ENCODE data around the gene CASP6.

Gene CASP6

DNA sequence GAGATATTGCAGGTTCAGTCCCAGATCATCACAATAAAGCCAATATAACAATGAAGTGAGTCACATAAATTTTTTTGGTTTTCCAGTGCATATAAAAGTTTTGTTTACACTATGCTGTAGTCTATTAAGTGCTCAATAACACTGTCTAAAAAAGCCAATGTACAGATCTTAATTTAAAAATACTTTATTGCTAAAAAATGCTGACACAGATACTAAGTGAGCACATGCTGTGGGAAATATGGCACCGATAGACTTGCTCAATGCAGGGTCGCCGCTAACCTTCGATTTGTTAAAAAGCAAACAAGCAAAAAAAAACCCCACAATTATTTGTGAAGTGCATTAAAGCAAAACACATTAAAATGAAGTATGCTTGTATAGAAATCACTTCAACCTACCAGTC is 16.4 kb upstream of the CASP6 start:
- no peak overlapping the region for H3K27ac ChIP-seq (ENCODE audit: low read length, poor library complexity, severe bottlenecking)
- H2BK120ac ChIP-seq (ENCODE audit: low read depth, low read length) = no peak overlapping the region
- no peak overlapping the region for H3K9ac ChIP-seq (ENCODE audit: low read length)
- no peaks in the 10 kb centered on the region for H3K27me3 ChIP-seq (ENCODE audit: control insufficient read depth in 1 of 2, insufficient read depth in 1 of 2, low read length in 2 of 2)
- H3K36me3 ChIP-seq (ENCODE audit: control insufficient read depth in 1 of 2, insufficient read depth in 2 of 2, low read depth in 1 of 2, low read length in 2 of 2) = peaks cover 0 to 18% of the 10 kb centered on the region in 2 experiments
- WGBS = 100% methylated on average over 4 of the region's 4 CpGs
- H3K23ac ChIP-seq (ENCODE audit: low read length in 2 of 2) = no peak overlapping the region
- H3K9me3 ChIP-seq (ENCODE audit: control insufficient read depth, low read length) = no peaks in the 10 kb centered on the region
- peaks cover 13% of the 10 kb centered on the region for H3K79me1 ChIP-seq (replicated peaks; ENCODE audit: low read length, poor library complexity, severe bottlenecking)
- H3K4me3 ChIP-seq (ENCODE audit: insufficient read depth in 1 of 2, low read depth in 1 of 2, low read length in 2 of 2) = no peak overlapping the region
- no peak overlapping the region for H3K4ac ChIP-seq (ENCODE audit: low read depth in 1 of 2, low read length in 2 of 2)
- no peak for DNase-seq
- H2BK15ac ChIP-seq (ENCODE audit: low read depth, poor library complexity, severe bottlenecking) = no peak overlapping the region
- H2AK5ac ChIP-seq (ENCODE audit: low read length, severe bottlenecking) = no peak overlapping the region
- no peak overlapping the region for H2AFZ ChIP-seq (ENCODE audit: low read depth, low read length)
- H3K14ac ChIP-seq (ENCODE audit: low read length in 2 of 2) = no peak overlapping the region
- no peak overlapping the region for H4K91ac ChIP-seq (ENCODE audit: low read length)
- no peak overlapping the region for H3K18ac ChIP-seq (ENCODE audit: low read depth in 1 of 2, low read length in 2 of 2)
- no peak overlapping the region for H4K8ac ChIP-seq (ENCODE audit: low read length)
- H2BK12ac ChIP-seq (ENCODE audit: low read length in 2 of 2) = no peak overlapping the region
- no peaks in the 10 kb centered on the region for H3K4me1 ChIP-seq (ENCODE audit: control insufficient read depth, insufficient read depth, low read depth, low read length)
- H2BK5ac ChIP-seq (ENCODE audit: low read depth, low read length, poor library complexity, severe bottlenecking) = no peak overlapping the region
- H3K4me2 ChIP-seq (ENCODE audit: low read length, poor library complexity, severe bottlenecking) = no peak overlapping the region

DNA sequence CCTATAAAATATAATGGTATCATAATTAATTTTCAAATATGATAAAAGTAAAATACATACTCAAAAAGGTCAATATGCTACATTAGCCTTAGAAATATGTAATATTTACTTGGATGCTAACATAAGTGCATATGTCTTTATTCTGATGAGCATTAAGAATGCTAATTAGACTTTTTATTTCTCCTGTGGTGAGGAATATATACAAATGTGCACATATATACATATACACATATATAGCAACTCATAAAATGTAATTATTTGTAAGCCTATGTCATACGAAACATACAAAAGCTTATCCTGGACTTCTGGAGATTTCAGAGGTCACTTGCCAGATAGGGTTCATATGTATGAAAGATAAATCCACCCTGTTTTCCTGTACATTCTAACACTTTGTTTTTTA is 15.5 kb upstream of the CASP6 start:
- no peak overlapping the region for H3K18ac ChIP-seq (ENCODE audit: low read depth in 1 of 2, low read length in 2 of 2)
- no peak for DNase-seq
- H3K4me3 ChIP-seq (ENCODE audit: insufficient read depth in 1 of 2, low read depth in 1 of 2, low read length in 2 of 2) = no peak overlapping the region
- no peak overlapping the region for H3K9ac ChIP-seq (ENCODE audit: low read length)
- H3K4me2 ChIP-seq (ENCODE audit: low read length, poor library complexity, severe bottlenecking) = no peak overlapping the region
- no peak overlapping the region for H2AFZ ChIP-seq (ENCODE audit: low read depth, low read length)
- WGBS = 91% methylated on average over 1 of the region's 1 CpG
- H4K91ac ChIP-seq (ENCODE audit: low read length) = no peak overlapping the region
- H3K36me3 ChIP-seq (ENCODE audit: control insufficient read depth in 1 of 2, insufficient read depth in 2 of 2, low read depth in 1 of 2, low read length in 2 of 2) = peaks cover 0 to 25% of the 10 kb centered on the region in 2 experiments
- H3K4ac ChIP-seq (ENCODE audit: low read depth in 1 of 2, low read length in 2 of 2) = no peak overlapping the region
- H3K79me1 ChIP-seq (replicated peaks; ENCODE audit: low read length, poor library complexity, severe bottlenecking) = peaks cover 10% of the 10 kb centered on the region
- no peak overlapping the region for H2BK120ac ChIP-seq (ENCODE audit: low read depth, low read length)
- H2BK5ac ChIP-seq (ENCODE audit: low read depth, low read length, poor library complexity, severe bottlenecking) = no peak overlapping the region
- no peak overlapping the region for H3K23ac ChIP-seq (ENCODE audit: low read length in 2 of 2)
- no peak overlapping the region for H2BK12ac ChIP-seq (ENCODE audit: low read length in 2 of 2)
- no peaks in the 10 kb centered on the region for H3K27me3 ChIP-seq (ENCODE audit: control insufficient read depth in 1 of 2, insufficient read depth in 1 of 2, low read length in 2 of 2)
- H3K14ac ChIP-seq (ENCODE audit: low read length in 2 of 2) = no peak overlapping the region
- H4K8ac ChIP-seq (ENCODE audit: low read length) = no peak overlapping the region
- no peaks in the 10 kb centered on the region for H3K9me3 ChIP-seq (ENCODE audit: control insufficient read depth, low read length)
- no peaks in the 10 kb centered on the region for H3K4me1 ChIP-seq (ENCODE audit: control insufficient read depth, insufficient read depth, low read depth, low read length)
- H2BK15ac ChIP-seq (ENCODE audit: low read depth, poor library complexity, severe bottlenecking) = no peak overlapping the region
- no peak overlapping the region for H3K27ac ChIP-seq (ENCODE audit: low read length, poor library complexity, severe bottlenecking)
- no peak overlapping the region for H2AK5ac ChIP-seq (ENCODE audit: low read length, severe bottlenecking)

DNA sequence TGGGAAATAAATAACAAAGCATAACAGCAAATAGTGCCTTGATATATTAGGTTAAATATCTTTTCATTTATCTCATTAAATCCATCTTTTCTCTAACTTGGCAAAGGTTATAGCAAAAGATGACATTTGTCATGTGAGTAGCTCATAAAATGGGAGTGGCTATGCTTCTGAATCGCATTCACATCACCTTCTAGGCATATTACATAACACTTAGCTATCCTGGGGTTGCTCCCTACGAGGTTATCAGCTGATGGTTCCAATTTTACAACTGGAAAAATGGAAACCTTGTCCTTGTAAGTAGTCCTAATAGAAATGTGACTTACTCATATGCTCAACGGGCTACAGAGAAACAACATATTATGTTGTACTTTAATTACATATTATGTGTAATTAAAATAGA is 10.3 kb upstream of the CASP6 start:
- Histone ChIP-seq H3K79me1 (replicated peaks; ENCODE audit: low read length, poor library complexity, severe bottlenecking) (peaks cover 1% of the 10 kb centered on the region), H2AFZ (ENCODE audit: low read depth, low read length) (no peak overlapping the region), H3K4me3 (ENCODE audit: insufficient read depth in 1 of 2, low read depth in 1 of 2, low read length in 2 of 2) (no peak overlapping the region), H3K9me3 (ENCODE audit: control insufficient read depth, low read length) (no peaks in the 10 kb centered on the region), H4K8ac (ENCODE audit: low read length) (no peak overlapping the region), H3K9ac (ENCODE audit: low read length) (no peak overlapping the region), H3K36me3 (ENCODE audit: control insufficient read depth in 1 of 2, insufficient read depth in 2 of 2, low read depth in 1 of 2, low read length in 2 of 2) (peaks cover 0 to 50% of the 10 kb centered on the region in 2 experiments), H2BK120ac (ENCODE audit: low read depth, low read length) (no peak overlapping the region), H3K18ac (ENCODE audit: low read depth in 1 of 2, low read length in 2 of 2) (no peak overlapping the region), H2BK5ac (ENCODE audit: low read depth, low read length, poor library complexity, severe bottlenecking) (no peak overlapping the region), H3K23ac (ENCODE audit: low read length in 2 of 2) (no peak overlapping the region), H3K4me2 (ENCODE audit: low read length, poor library complexity, severe bottlenecking) (no peak overlapping the region), H2AK5ac (ENCODE audit: low read length, severe bottlenecking) (no peak overlapping the region), H3K27ac (ENCODE audit: low read length, poor library complexity, severe bottlenecking) (no peak overlapping the region), H3K4ac (ENCODE audit: low read depth in 1 of 2, low read length in 2 of 2) (no peak overlapping the region), H3K14ac (ENCODE audit: low read length in 2 of 2) (no peak overlapping the region), H3K27me3 (ENCODE audit: control insufficient read depth in 1 of 2, insufficient read depth in 1 of 2, low read length in 2 of 2) (no peaks in the 10 kb centered on the region), H3K4me1 (ENCODE audit: control insufficient read depth, insufficient read depth, low read depth, low read length) (no peaks in the 10 kb centered on the region), H2BK15ac (ENCODE audit: low read depth, poor library complexity, severe bottlenecking) (no peak overlapping the region), H2BK12ac (ENCODE audit: low read length in 2 of 2) (no peak overlapping the region), H4K91ac (ENCODE audit: low read length) (no peak overlapping the region)
- no peak for DNase-seq
- WGBS = 100% methylated on average over 1 of the region's 3 CpGs

GRCh38 chr4:109708990-109709389 is 5.7 kb upstream of the CASP6 start:
- 100% methylated on average over 1 of the region's 1 CpG for WGBS
- H4K91ac ChIP-seq (ENCODE audit: low read length) = no peak overlapping the region
- no peak overlapping the region for H2BK5ac ChIP-seq (ENCODE audit: low read depth, low read length, poor library complexity, severe bottlenecking)

More at GRCh38 chr4:109708990-109709389, 5.7 kb upstream of the CASP6 start:
- Histone ChIP-seq H3K79me1 (replicated peaks; ENCODE audit: low read length, poor library complexity, severe bottlenecking) (no peaks in the 10 kb centered on the region), H3K18ac (ENCODE audit: low read depth in 1 of 2, low read length in 2 of 2) (no peak overlapping the region), H4K8ac (ENCODE audit: low read length) (no peak overlapping the region), H2AK5ac (ENCODE audit: low read length, severe bottlenecking) (no peak overlapping the region), H3K4ac (ENCODE audit: low read depth in 1 of 2, low read length in 2 of 2) (no peak overlapping the region), H3K4me2 (ENCODE audit: low read length, poor library complexity, severe bottlenecking) (no peak overlapping the region), H2BK15ac (ENCODE audit: low read depth, poor library complexity, severe bottlenecking) (no peak overlapping the region), H2BK12ac (ENCODE audit: low read length in 2 of 2) (no peak overlapping the region), H3K9ac (ENCODE audit: low read length) (no peak overlapping the region), H3K27me3 (ENCODE audit: control insufficient read depth in 1 of 2, insufficient read depth in 1 of 2, low read length in 2 of 2) (no peaks in the 10 kb centered on the region), H3K9me3 (ENCODE audit: control insufficient read depth, low read length) (no peaks in the 10 kb centered on the region), H2AFZ (ENCODE audit: low read depth, low read length) (no peak overlapping the region), H3K4me1 (ENCODE audit: control insufficient read depth, insufficient read depth, low read depth, low read length) (no peaks in the 10 kb centered on the region), H3K4me3 (ENCODE audit: insufficient read depth in 1 of 2, low read depth in 1 of 2, low read length in 2 of 2) (no peak overlapping the region), H3K23ac (ENCODE audit: low read length in 2 of 2) (no peak overlapping the region), H3K14ac (ENCODE audit: low read length in 2 of 2) (no peak overlapping the region), H3K27ac (ENCODE audit: low read length, poor library complexity, severe bottlenecking) (no peak overlapping the region), H2BK120ac (ENCODE audit: low read depth, low read length) (no peak overlapping the region), H3K36me3 (ENCODE audit: control insufficient read depth in 1 of 2, insufficient read depth in 2 of 2, low read depth in 1 of 2, low read length in 2 of 2) (peaks cover 0 to 33% of the 10 kb centered on the region in 2 experiments)
- DNase-seq = no peak

All from mesenchymal stem cell (in vitro differentiated cells and primary cell).